Astrocyte (in vitro differentiated cells and primary cell): ENCODE results near the gene GNB1.

ENCODE experiments used
- CTCF ChIP-seq: IDR thresholded peaks from 2 replicates; pipeline ENCODE4 v1.5.1; 2011; ENCODE audit warnings: low read depth, mild to moderate bottlenecking, inconsistent platforms, low read length, moderate library complexity; ENCODE audit not compliant: insufficient read depth
- EZH2 ChIP-seq: IDR thresholded peaks from 2 replicates; pipeline ENCODE4 v1.6.1; 2012; ENCODE audit warnings: mild to moderate bottlenecking, low read length, inconsistent platforms; ENCODE audit not compliant: insufficient read depth

GRCh38 chr1:1841575-1841995 lies 49.3 kb downstream of the GNB1 start:
- no peak for TF ChIP-seq CTCF
- TF ChIP-seq EZH2, result no peak
